ENCODE data around the gene MAP1LC3B.
"Not testable (repeated sequence)": the region's sequence is repeated elsewhere in the genome, so short reads cannot be mapped to it uniquely, and the experiment has no call there.

Gene MAP1LC3B

GRCh38 chr16:87372305-87372704 lies 19.8 kb upstream of the MAP1LC3B start:
- no peak for DNase-seq (ENCODE audit: low read depth)
- in situ Hi-C loops (cut with HindIII; ENCODE audit: low sequenced_read_pairs), result no loop called here
- H3K4me3 ChIP-seq (ENCODE audit: low read depth, low read length), result no peak overlapping the region
- no peak for TF ChIP-seq CTCF (IDR thresholded peaks at IDR 0.05; ENCODE audit: low read depth, low read length, missing control alignments)

- no peak for TF ChIP-seq CTCF (IDR thresholded peaks at IDR 0.05; ENCODE audit: low read depth, low read length, missing control alignments)
- no peak overlapping the region for H3K4me3 ChIP-seq (ENCODE audit: low read depth, low read length)
- DNase-seq (ENCODE audit: low read depth), result no peak
- in situ Hi-C loops (cut with HindIII; ENCODE audit: low sequenced_read_pairs), result no loop called here
Observed at GRCh38 chr16:87374313-87374712, 17.8 kb upstream of the MAP1LC3B start.

- no peak overlapping the region for H3K4me3 ChIP-seq (ENCODE audit: low read depth, low read length)
- no peak for DNase-seq (ENCODE audit: low read depth)
- in situ Hi-C loops (cut with HindIII; ENCODE audit: low sequenced_read_pairs), result no loop called here
- no peak for TF ChIP-seq CTCF (IDR thresholded peaks at IDR 0.05; ENCODE audit: low read depth, low read length, missing control alignments)
Observed at GRCh38 chr16:87375426-87376135, 16.6 kb upstream of the MAP1LC3B start.

- no peak overlapping the region for H3K4me3 ChIP-seq (ENCODE audit: low read depth, low read length)
- DNase-seq (ENCODE audit: low read depth), result no peak
- in situ Hi-C loops (cut with HindIII; ENCODE audit: low sequenced_read_pairs), result no loop called here
- TF ChIP-seq CTCF (IDR thresholded peaks at IDR 0.05; ENCODE audit: low read depth, low read length, missing control alignments), result no peak
Observed at GRCh38 chr16:87376660-87377059, 15.5 kb upstream of the MAP1LC3B start.

- in situ Hi-C loops (cut with HindIII; ENCODE audit: low sequenced_read_pairs); DNase-seq (ENCODE audit: low read depth); H3K4me3 ChIP-seq (ENCODE audit: low read depth, low read length): not testable (repeated sequence)
Observed at GRCh38 chr16:87379312-87379752, 12.8 kb upstream of the MAP1LC3B start.

GRCh38 chr16:87380403-87380802 lies 11.7 kb upstream of the MAP1LC3B start:
- in situ Hi-C loops (cut with HindIII; ENCODE audit: low sequenced_read_pairs), result no loop called here
- no peak overlapping the region for H3K4me3 ChIP-seq (ENCODE audit: low read depth, low read length)
- no peak for DNase-seq (ENCODE audit: low read depth)
- TF ChIP-seq CTCF (IDR thresholded peaks at IDR 0.05; ENCODE audit: low read depth, low read length, missing control alignments), result no peak

- no peak for DNase-seq (ENCODE audit: low read depth)
- TF ChIP-seq CTCF (IDR thresholded peaks at IDR 0.05; ENCODE audit: low read depth, low read length, missing control alignments), result peak; percentile 32
- in situ Hi-C loops (cut with HindIII; ENCODE audit: low sequenced_read_pairs), result no loop called here
- peak overlapping the region; percentile 68 for H3K4me3 ChIP-seq (ENCODE audit: low read depth, low read length)
Observed at GRCh38 chr16:87380881-87381280, 11.3 kb upstream of the MAP1LC3B start.
